ENCODE results near the gene TPD52L1. TPM values are rescaled to one million over a fixed set of nuclear protein-coding genes. Genes with fewer than 3 reads are reported as not detected.

The TPD52L1 gene
- total and polyA plus RNA-seq, 2 donors: 6.3 to 16.9 TPM

GRCh38 chr6:125164696-125165095 lies 11.1 kb downstream of the TPD52L1 start:
- Histone ChIP-seq H3K27ac (ENCODE audit: low read depth in 1 of 2, low read length in 1 of 2) (no peak overlapping the region), H3K4me3 (ENCODE audit: low read length in 2 of 2) (no peak overlapping the region), H3K27me3 (ENCODE audit: control insufficient read depth in 2 of 2, insufficient read depth in 1 of 2, low read length in 1 of 2) (no peaks in the 10 kb centered on the region), H3K36me3 (ENCODE audit: control insufficient read depth in 2 of 2, insufficient read depth in 2 of 2, low read length in 1 of 2) (no peaks in the 10 kb centered on the region), H3K9me3 (ENCODE audit: control insufficient read depth in 2 of 2, insufficient read depth in 1 of 2, low read length in 1 of 2) (no peaks in the 10 kb centered on the region), H3K4me1 (ENCODE audit: control insufficient read depth in 2 of 2, insufficient read depth in 2 of 2, low read length in 2 of 2) (no peaks in the 10 kb centered on the region)
- 82% methylated on average over 4 of the region's 4 CpGs for WGBS
- no peak for DNase-seq (ENCODE audit: low read depth in 6 of 9, low spot score in 9 of 9)

- Histone ChIP-seq H3K9me3 (ENCODE audit: control insufficient read depth in 2 of 2, insufficient read depth in 1 of 2, low read length in 1 of 2) (no peaks in the 10 kb centered on the region), H3K4me3 (ENCODE audit: low read length in 2 of 2) (no peak overlapping the region), H3K27ac (ENCODE audit: low read depth in 1 of 2, low read length in 1 of 2) (no peak overlapping the region), H3K36me3 (ENCODE audit: control insufficient read depth in 2 of 2, insufficient read depth in 2 of 2, low read length in 1 of 2) (no peaks in the 10 kb centered on the region), H3K27me3 (ENCODE audit: control insufficient read depth in 2 of 2, insufficient read depth in 1 of 2, low read length in 1 of 2) (no peaks in the 10 kb centered on the region), H3K4me1 (ENCODE audit: control insufficient read depth in 2 of 2, insufficient read depth in 2 of 2, low read length in 2 of 2) (no peaks in the 10 kb centered on the region)
- 2% methylated on average over 1 of the region's 1 CpG for WGBS
- no peak for DNase-seq (ENCODE audit: low read depth in 6 of 9, low spot score in 9 of 9)
Observed at GRCh38 chr6:125165256-125165655, 11.7 kb downstream of the TPD52L1 start.

GRCh38 chr6:125165776-125166175 lies 12.2 kb downstream of the TPD52L1 start:
- Histone ChIP-seq H3K9me3 (ENCODE audit: control insufficient read depth in 2 of 2, insufficient read depth in 1 of 2, low read length in 1 of 2) (no peaks in the 10 kb centered on the region), H3K36me3 (ENCODE audit: control insufficient read depth in 2 of 2, insufficient read depth in 2 of 2, low read length in 1 of 2) (no peaks in the 10 kb centered on the region), H3K4me3 (ENCODE audit: low read length in 2 of 2) (no peak overlapping the region), H3K27ac (ENCODE audit: low read depth in 1 of 2, low read length in 1 of 2) (no peak overlapping the region), H3K27me3 (ENCODE audit: control insufficient read depth in 2 of 2, insufficient read depth in 1 of 2, low read length in 1 of 2) (no peaks in the 10 kb centered on the region), H3K4me1 (ENCODE audit: control insufficient read depth in 2 of 2, insufficient read depth in 2 of 2, low read length in 2 of 2) (no peaks in the 10 kb centered on the region)
- WGBS: 96% methylated on average over 4 of the region's 4 CpGs
- no peak for DNase-seq (ENCODE audit: low read depth in 6 of 9, low spot score in 9 of 9)

GRCh38 chr6:125166711-125167110 lies 13.1 kb downstream of the TPD52L1 start:
- H3K27ac ChIP-seq (ENCODE audit: low read depth in 1 of 2, low read length in 1 of 2): no peak overlapping the region
- H3K4me1 ChIP-seq (ENCODE audit: control insufficient read depth in 2 of 2, insufficient read depth in 2 of 2, low read length in 2 of 2): no peaks in the 10 kb centered on the region
- 95% methylated on average over 3 of the region's 3 CpGs for WGBS
- no peak for DNase-seq (ENCODE audit: low read depth in 6 of 9, low spot score in 9 of 9)
- H3K4me3 ChIP-seq (ENCODE audit: low read length in 2 of 2): no peak overlapping the region
- H3K36me3 ChIP-seq (ENCODE audit: control insufficient read depth in 2 of 2, insufficient read depth in 2 of 2, low read length in 1 of 2): no peaks in the 10 kb centered on the region
- H3K27me3 ChIP-seq (ENCODE audit: control insufficient read depth in 2 of 2, insufficient read depth in 1 of 2, low read length in 1 of 2): no peaks in the 10 kb centered on the region
- H3K9me3 ChIP-seq (ENCODE audit: control insufficient read depth in 2 of 2, insufficient read depth in 1 of 2, low read length in 1 of 2): no peaks in the 10 kb centered on the region

GRCh38 chr6:125167579-125167978 lies 14.0 kb downstream of the TPD52L1 start:
- no peak overlapping the region for H3K4me3 ChIP-seq (ENCODE audit: low read length in 2 of 2)
- H3K36me3 ChIP-seq (ENCODE audit: control insufficient read depth in 2 of 2, insufficient read depth in 2 of 2, low read length in 1 of 2): no peaks in the 10 kb centered on the region
- no peaks in the 10 kb centered on the region for H3K27me3 ChIP-seq (ENCODE audit: control insufficient read depth in 2 of 2, insufficient read depth in 1 of 2, low read length in 1 of 2)
- H3K4me1 ChIP-seq (ENCODE audit: control insufficient read depth in 2 of 2, insufficient read depth in 2 of 2, low read length in 2 of 2): no peaks in the 10 kb centered on the region
- no peak for DNase-seq (ENCODE audit: low read depth in 6 of 9, low spot score in 9 of 9)
- no peak overlapping the region for H3K27ac ChIP-seq (ENCODE audit: low read depth in 1 of 2, low read length in 1 of 2)
- no peaks in the 10 kb centered on the region for H3K9me3 ChIP-seq (ENCODE audit: control insufficient read depth in 2 of 2, insufficient read depth in 1 of 2, low read length in 1 of 2)
- WGBS: 92% methylated on average over 2 of the region's 2 CpGs

- Histone ChIP-seq H3K36me3 (ENCODE audit: control insufficient read depth in 2 of 2, insufficient read depth in 2 of 2, low read length in 1 of 2) (no peaks in the 10 kb centered on the region), H3K9me3 (ENCODE audit: control insufficient read depth in 2 of 2, insufficient read depth in 1 of 2, low read length in 1 of 2) (no peaks in the 10 kb centered on the region), H3K4me3 (ENCODE audit: low read length in 2 of 2) (no peak overlapping the region), H3K27me3 (ENCODE audit: control insufficient read depth in 2 of 2, insufficient read depth in 1 of 2, low read length in 1 of 2) (no peaks in the 10 kb centered on the region), H3K27ac (ENCODE audit: low read depth in 1 of 2, low read length in 1 of 2) (no peak overlapping the region), H3K4me1 (ENCODE audit: control insufficient read depth in 2 of 2, insufficient read depth in 2 of 2, low read length in 2 of 2) (no peaks in the 10 kb centered on the region)
- no peak for DNase-seq (ENCODE audit: low read depth in 6 of 9, low spot score in 9 of 9)
- 95% methylated on average over 3 of the region's 3 CpGs for WGBS
Observed at GRCh38 chr6:125169058-125169457, 15.5 kb downstream of the TPD52L1 start.

- Histone ChIP-seq H3K4me3 (ENCODE audit: low read length in 2 of 2) (no peak overlapping the region), H3K36me3 (ENCODE audit: control insufficient read depth in 2 of 2, insufficient read depth in 2 of 2, low read length in 1 of 2) (no peaks in the 10 kb centered on the region), H3K27me3 (ENCODE audit: control insufficient read depth in 2 of 2, insufficient read depth in 1 of 2, low read length in 1 of 2) (no peaks in the 10 kb centered on the region), H3K27ac (ENCODE audit: low read depth in 1 of 2, low read length in 1 of 2) (no peak overlapping the region), H3K9me3 (ENCODE audit: control insufficient read depth in 2 of 2, insufficient read depth in 1 of 2, low read length in 1 of 2) (no peaks in the 10 kb centered on the region), H3K4me1 (ENCODE audit: control insufficient read depth in 2 of 2, insufficient read depth in 2 of 2, low read length in 2 of 2) (no peaks in the 10 kb centered on the region)
- DNase-seq (ENCODE audit: low read depth in 6 of 9, low spot score in 9 of 9): no peak
- 96% methylated on average over 3 of the region's 3 CpGs for WGBS
Observed at GRCh38 chr6:125169522-125169921, 15.9 kb downstream of the TPD52L1 start.

- WGBS: 94% methylated on average over 1 of the region's 1 CpG
- DNase-seq (ENCODE audit: low read depth in 6 of 9, low spot score in 9 of 9): no peak
- H3K4me1 ChIP-seq (ENCODE audit: control insufficient read depth in 2 of 2, insufficient read depth in 2 of 2, low read length in 2 of 2): no peaks in the 10 kb centered on the region
- no peaks in the 10 kb centered on the region for H3K36me3 ChIP-seq (ENCODE audit: control insufficient read depth in 2 of 2, insufficient read depth in 2 of 2, low read length in 1 of 2)
- H3K27me3 ChIP-seq (ENCODE audit: control insufficient read depth in 2 of 2, insufficient read depth in 1 of 2, low read length in 1 of 2): no peaks in the 10 kb centered on the region
- H3K9me3 ChIP-seq (ENCODE audit: control insufficient read depth in 2 of 2, insufficient read depth in 1 of 2, low read length in 1 of 2): no peaks in the 10 kb centered on the region
- no peak overlapping the region for H3K27ac ChIP-seq (ENCODE audit: low read depth in 1 of 2, low read length in 1 of 2)
- no peak overlapping the region for H3K4me3 ChIP-seq (ENCODE audit: low read length in 2 of 2)
Observed at GRCh38 chr6:125170376-125170775, 16.8 kb downstream of the TPD52L1 start.

GRCh38 chr6:125173341-125174095 lies 19.9 kb downstream of the TPD52L1 start:
- WGBS: 77% methylated on average over 6 of the region's 6 CpGs
- Histone ChIP-seq H3K27me3 (ENCODE audit: control insufficient read depth in 2 of 2, insufficient read depth in 1 of 2, low read length in 1 of 2) (no peaks in the 10 kb centered on the region), H3K36me3 (ENCODE audit: control insufficient read depth in 2 of 2, insufficient read depth in 2 of 2, low read length in 1 of 2) (no peaks in the 10 kb centered on the region), H3K4me3 (ENCODE audit: low read length in 2 of 2) (no peak overlapping the region), H3K9me3 (ENCODE audit: control insufficient read depth in 2 of 2, insufficient read depth in 1 of 2, low read length in 1 of 2) (no peaks in the 10 kb centered on the region), H3K4me1 (ENCODE audit: control insufficient read depth in 2 of 2, insufficient read depth in 2 of 2, low read length in 2 of 2) (no peaks in the 10 kb centered on the region), H3K27ac (ENCODE audit: low read depth in 1 of 2, low read length in 1 of 2) (no peak overlapping the region)
- DNase-seq (ENCODE audit: low read depth in 6 of 9, low spot score in 9 of 9): no peak
